HUES64 (cell line): ENCODE results near the gene PIAS4.

ENCODE experiments used
- H3K27ac ChIP-seq: 2 replicates; pipeline ENCODE4 v1.7.0; 2013; ENCODE audit warnings: low read depth, low read length, inconsistent platforms
- H3K27me3 ChIP-seq: 2 replicates; pipeline ENCODE4 v1.6.1; 2013; ENCODE audit warnings: mild to moderate bottlenecking, low read length; ENCODE audit not compliant: insufficient read depth
- H3K36me3 ChIP-seq: 2 replicates; pipeline ENCODE4 v1.6.1; 2013; ENCODE audit warnings: mild to moderate bottlenecking, low read length; ENCODE audit not compliant: insufficient read depth
- H3K4me1 ChIP-seq: 2 replicates; pipeline ENCODE4 v1.6.1; 2013; ENCODE audit warnings: mild to moderate bottlenecking, low read length, moderate library complexity; ENCODE audit not compliant: insufficient read depth
- H3K4me3 ChIP-seq: 2 replicates; pipeline ENCODE4 v1.5.1; 2013; ENCODE audit warnings: mild to moderate bottlenecking, low read length, moderate library complexity
- H3K9ac ChIP-seq: 2 replicates; pipeline ENCODE4 v1.6.1; 2013; ENCODE audit warnings: mild to moderate bottlenecking, low read depth, low read length
- H3K9me3 ChIP-seq: 2 replicates; pipeline ENCODE4 v1.6.1; 2013; ENCODE audit warnings: low read depth, low read length; ENCODE audit not compliant: insufficient read depth
- WGBS: fragments of 150-250, 120-280 bp; methylation state at CpG from one replicate; pipeline ENCODE4 v1.1.7; 2013; ENCODE audit warnings: missing lambda C conversion rate; 5-methylcytosine and 5-hydroxymethylcytosine counted together

PIAS4 gene

DNA sequence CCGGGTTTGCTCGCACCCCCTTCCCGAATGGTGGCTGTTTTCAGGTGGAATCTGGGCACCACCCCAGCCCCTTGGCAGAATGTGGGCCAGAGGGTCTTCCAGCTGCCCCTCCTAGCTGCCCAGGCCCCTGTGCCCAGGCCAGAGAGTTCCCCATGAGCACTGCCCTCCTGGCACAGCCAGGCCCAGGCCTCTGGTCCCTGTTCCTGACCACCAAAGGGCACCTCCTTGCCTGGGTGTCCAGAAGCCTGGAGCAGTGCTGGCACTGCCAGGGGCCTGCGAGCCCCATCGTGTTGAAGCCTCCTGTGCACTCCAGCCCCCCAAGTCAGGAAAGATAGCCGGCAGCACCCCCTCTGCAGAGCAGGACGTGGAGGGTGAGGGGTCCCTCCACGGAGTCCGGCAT, 23.4 kb downstream of the PIAS4 start:
- H3K4me3 ChIP-seq: no peak overlapping the region
- 84% methylated on average over 9 of the region's 9 CpGs for WGBS
- H3K9me3 ChIP-seq: no peaks in the 10 kb centered on the region
- H3K27me3 ChIP-seq: no peaks in the 10 kb centered on the region
- no peak overlapping the region for H3K27ac ChIP-seq
- no peaks in the 10 kb centered on the region for H3K4me1 ChIP-seq
- peaks cover 46% of the 10 kb centered on the region for H3K36me3 ChIP-seq
- no peak overlapping the region for H3K9ac ChIP-seq

DNA sequence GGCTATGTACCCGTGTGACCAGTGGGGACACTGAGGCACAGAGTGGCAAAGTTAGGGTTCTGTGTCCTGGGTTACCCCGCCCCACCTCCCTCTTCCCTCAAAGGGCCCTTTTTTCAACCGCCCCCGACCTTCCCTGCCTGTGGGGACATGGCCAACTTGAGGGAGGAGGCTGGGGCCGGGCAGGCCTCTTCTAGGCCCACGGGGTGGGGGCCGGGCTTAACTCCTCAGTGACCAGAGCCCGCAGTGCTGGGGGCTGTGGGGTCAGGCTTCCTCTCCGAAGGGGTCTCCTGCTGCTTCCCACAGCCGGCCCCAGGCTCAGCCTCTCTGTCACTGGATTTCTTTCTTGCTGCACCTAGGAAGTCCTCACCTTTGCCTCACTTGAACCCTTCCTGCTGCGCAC, 23.9 kb downstream of the PIAS4 start:
- Histone ChIP-seq H3K27me3 (no peaks in the 10 kb centered on the region), H3K4me3 (no peak overlapping the region), H3K4me1 (no peaks in the 10 kb centered on the region), H3K9me3 (no peaks in the 10 kb centered on the region), H3K27ac (no peak overlapping the region), H3K36me3 (peaks cover 49% of the 10 kb centered on the region), H3K9ac (no peak overlapping the region)
- WGBS: 90% methylated on average over 11 of the region's 11 CpGs

DNA sequence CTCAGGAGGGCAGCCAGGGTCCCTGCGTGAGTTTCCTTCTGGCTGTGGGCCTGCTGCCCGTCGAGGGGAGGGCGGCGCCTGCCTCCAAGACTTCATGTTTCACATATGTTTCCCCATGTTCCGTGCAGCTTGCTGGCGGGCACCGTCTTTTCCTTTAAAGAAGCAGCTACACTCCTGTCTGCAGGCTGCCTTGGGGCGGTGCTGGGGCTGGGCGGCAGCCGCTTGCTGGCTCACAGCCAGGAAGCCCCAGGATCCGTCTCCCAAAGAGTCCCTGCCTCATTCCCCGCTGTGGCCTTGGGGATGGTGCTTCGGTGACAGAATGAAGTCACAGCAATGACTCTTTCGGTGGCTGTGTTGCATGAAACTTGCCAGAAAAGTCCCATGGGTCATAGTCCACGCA, 24.9 kb downstream of the PIAS4 start:
- WGBS: 95% methylated on average over 16 of the region's 16 CpGs
- no peaks in the 10 kb centered on the region for H3K4me1 ChIP-seq
- no peak overlapping the region for H3K9ac ChIP-seq
- no peak overlapping the region for H3K27ac ChIP-seq
- H3K36me3 ChIP-seq: peaks cover 54% of the 10 kb centered on the region
- no peak overlapping the region for H3K4me3 ChIP-seq
- H3K9me3 ChIP-seq: no peaks in the 10 kb centered on the region
- H3K27me3 ChIP-seq: no peaks in the 10 kb centered on the region

DNA sequence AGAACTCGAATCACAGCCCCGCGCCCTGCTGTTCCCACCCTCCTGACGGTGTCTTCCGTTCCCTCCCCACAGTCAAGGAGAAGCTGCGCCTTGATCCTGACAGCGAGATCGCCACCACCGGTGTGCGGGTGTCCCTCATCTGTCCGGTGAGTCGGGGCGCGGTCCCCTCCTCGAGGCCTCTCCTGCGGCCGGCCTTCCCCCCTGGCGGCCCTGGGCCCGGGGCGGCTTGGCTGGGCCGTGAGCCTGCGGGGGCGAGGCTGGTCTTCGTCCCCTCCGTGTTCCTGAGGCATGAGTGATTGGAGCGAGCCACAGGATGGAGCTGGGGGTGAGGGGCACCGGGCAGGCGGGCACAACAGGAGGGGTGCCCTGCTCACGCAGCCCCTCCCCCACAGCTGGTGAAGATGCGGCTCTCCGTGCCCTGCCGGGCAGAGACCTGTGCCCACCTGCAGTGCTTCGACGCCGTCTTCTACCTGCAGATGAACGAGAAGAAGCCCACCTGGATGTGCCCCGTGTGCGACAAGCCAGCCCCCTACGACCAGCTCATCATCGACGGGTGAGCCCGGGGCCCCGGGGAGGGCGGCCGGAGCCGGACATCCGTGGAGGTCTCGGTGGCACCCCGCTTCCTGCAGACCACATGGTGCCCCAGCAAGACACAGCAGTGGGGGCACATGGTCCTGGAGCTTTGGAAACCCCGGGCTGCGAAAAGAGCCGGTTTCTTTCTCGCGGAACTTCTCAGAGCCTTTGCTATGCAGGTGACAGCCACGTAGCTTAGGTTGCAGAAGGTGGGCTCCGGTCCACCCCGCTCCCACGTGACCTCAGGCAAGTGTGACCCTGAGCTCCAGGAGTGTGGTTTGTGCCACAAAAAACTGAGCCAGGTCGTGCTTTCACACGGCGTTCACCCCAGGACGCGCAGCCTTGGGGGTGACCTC, 25.8 kb downstream of the PIAS4 start:
- H3K4me3 ChIP-seq: no peak overlapping the region
- peaks cover 58% of the 10 kb centered on the region for H3K36me3 ChIP-seq
- no peak overlapping the region for H3K9ac ChIP-seq
- no peak overlapping the region for H3K27ac ChIP-seq
- 91% methylated on average over 63 of the region's 63 CpGs for WGBS
- no peaks in the 10 kb centered on the region for H3K27me3 ChIP-seq
- no peaks in the 10 kb centered on the region for H3K4me1 ChIP-seq
- no peaks in the 10 kb centered on the region for H3K9me3 ChIP-seq

DNA sequence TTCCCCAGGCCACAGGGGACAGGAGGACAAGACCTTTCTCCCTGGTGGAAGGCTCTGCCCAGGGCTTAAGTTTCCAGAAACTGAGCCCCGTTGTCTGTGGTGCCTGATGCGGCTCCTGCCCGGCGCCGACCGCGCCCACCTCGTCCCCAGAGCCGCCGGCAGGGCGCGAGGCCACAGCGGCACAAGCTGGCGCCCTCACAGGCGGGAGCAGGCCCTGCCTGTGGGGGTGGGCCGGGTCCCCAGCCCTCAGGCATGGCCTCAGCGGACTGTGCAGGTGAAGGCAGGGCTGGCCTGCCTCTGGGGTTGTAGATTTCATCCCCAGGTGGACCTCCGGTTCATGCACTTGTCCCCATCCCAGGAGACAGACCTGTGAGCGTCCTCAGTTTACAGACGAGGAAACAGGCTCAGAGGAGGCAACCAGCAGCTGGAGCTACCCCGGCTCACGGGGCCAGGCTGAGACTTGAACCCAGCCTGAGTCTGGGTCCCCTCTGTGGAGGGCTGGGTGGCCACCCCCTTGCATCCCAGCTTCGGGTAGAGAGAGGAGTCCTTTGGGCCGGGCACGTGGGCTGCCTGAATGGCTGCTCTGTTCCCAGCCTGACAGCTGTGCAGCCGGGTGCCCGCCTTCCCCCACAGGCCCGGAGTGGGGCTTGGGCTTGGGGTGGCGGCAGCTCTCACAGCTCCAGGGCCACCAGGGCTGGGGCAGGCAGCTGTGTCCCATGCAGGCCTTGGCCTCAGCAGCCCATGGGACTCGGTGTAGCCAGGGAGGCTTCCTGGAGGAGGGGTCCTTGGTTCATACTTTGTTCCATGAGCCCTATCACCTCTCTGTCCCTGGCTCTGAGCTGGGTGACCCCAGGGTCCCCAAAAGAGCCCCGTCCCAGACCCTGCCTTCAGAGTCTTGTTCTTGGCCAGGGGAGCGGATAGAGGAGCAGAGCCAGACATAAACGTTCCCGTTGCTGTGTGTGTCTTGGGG, 26.8 kb downstream of the PIAS4 start:
- Histone ChIP-seq H3K27me3 (no peaks in the 10 kb centered on the region), H3K9me3 (no peaks in the 10 kb centered on the region), H3K4me3 (no peak overlapping the region), H3K9ac (no peak overlapping the region), H3K27ac (no peak overlapping the region), H3K4me1 (no peaks in the 10 kb centered on the region), H3K36me3 (peaks cover 52% of the 10 kb centered on the region)
- WGBS: 94% methylated on average over 34 of the region's 34 CpGs

DNA sequence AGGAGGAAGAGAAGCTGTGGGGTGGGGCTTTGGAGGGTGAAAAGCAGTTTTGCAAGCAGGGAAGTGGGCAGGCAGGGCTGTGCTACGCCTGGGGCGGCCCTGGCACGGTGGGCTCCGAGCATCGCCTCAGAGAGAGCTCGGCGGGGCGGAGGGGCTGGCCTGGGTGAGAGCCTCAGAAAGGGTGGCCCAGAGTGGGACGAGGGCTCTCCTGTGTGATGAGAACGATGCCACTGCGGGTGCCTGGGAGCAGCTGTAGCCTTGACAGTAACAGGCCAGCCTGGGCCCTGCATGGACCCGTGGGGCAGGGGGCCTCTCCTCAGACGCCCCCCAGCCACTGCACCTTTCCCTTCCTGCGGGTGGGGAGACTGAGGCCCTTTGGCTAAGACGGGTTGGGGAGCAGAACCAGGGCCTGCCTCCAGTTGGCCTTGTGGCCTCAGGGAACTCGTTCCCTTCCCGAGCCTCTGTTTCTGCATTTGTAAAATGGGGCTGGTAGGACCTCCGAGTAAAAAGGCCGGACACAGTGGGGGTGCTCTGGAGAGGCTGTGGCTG, 27.6 kb downstream of the PIAS4 start:
- no peak overlapping the region for H3K4me3 ChIP-seq
- H3K9ac ChIP-seq: no peak overlapping the region
- peaks cover 49% of the 10 kb centered on the region for H3K36me3 ChIP-seq
- no peaks in the 10 kb centered on the region for H3K27me3 ChIP-seq
- no peaks in the 10 kb centered on the region for H3K9me3 ChIP-seq
- no peak overlapping the region for H3K27ac ChIP-seq
- H3K4me1 ChIP-seq: no peaks in the 10 kb centered on the region
- 93% methylated on average over 19 of the region's 19 CpGs for WGBS

DNA sequence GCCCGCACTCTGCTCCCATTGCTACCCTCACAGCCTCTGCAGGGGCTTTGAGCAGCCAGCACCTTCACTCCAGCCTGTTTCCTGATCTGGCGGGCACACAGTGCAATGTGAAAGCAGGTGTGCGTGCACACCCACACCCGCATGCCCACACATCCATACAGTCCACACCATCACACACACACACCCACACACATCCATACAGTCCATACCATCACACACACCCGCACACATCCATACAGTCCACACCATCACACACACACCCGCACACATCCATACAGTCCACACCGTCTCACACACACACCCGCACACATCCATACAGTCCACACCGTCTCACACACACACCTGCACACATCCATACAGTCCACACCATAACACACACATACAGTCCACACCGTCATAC, 28.0 kb downstream of the PIAS4 start:
- Histone ChIP-seq H3K27me3 (no peaks in the 10 kb centered on the region), H3K4me1 (no peaks in the 10 kb centered on the region), H3K36me3 (peaks cover 49% of the 10 kb centered on the region), H3K4me3 (no peak overlapping the region), H3K9me3 (no peaks in the 10 kb centered on the region), H3K27ac (no peak overlapping the region), H3K9ac (no peak overlapping the region)
- 89% methylated on average over 10 of the region's 10 CpGs for WGBS

DNA sequence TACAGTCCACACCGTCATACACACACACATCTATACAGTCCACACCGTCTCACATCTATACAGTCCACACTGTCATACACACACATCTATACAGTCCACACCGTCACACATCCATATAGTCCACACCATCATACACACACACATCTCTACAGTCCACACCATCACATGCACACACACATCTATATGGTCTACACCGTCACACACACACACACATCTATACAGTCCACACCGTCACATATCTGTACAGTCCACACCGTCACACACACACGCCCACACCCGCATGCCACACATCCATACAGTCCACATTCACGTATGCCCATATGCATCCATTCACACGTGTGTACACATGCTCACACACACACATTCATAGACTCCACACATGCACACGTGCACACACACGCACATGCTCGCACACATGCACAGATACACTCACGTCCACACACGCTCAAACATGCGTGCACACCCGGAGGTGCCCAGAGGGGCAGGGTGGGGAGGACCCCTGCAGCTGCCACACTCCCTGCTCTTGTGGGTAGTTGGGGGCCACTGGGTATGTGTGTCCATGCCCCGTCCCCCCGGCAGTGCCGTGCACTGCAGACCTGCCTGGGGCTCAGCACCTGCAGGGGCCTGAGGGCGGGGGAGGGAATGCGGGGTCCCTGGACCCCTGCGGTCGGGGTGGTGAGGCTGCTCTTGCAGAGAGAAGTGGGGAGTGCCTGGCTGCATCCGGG, 29.2 kb downstream of the PIAS4 start:
- Histone ChIP-seq H3K36me3 (peaks cover 42% of the 10 kb centered on the region), H3K27ac (no peak overlapping the region)
- WGBS: 96% methylated on average over 25 of the region's 25 CpGs

DNA sequence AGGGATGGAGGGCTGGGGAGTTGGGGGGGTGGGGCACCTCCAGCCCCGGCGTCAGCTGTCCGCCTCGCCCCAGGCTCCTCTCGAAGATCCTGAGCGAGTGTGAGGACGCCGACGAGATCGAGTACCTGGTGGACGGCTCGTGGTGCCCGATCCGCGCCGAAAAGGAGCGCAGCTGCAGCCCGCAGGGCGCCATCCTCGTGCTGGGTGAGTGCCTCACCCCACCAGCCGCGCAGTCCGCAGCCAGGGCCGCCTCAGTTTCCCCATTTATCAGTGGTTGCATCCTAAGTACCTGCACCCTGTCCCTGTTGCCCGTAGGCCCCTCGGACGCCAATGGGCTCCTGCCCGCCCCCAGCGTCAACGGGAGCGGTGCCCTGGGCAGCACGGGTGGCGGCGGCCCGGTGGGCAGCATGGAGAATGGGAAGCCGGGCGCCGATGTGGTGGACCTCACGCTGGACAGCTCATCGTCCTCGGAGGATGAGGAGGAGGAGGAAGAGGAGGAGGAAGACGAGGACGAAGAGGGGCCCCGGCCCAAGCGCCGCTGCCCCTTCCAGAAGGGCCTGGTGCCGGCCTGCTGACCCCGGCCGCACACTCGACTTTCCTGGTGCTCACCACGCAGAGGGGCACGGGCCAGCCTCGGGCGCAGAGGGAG, 29.9 kb downstream of the PIAS4 start:
- Histone ChIP-seq H3K27me3 (no peaks in the 10 kb centered on the region), H3K9ac (no peak overlapping the region), H3K4me1 (no peaks in the 10 kb centered on the region), H3K9me3 (no peaks in the 10 kb centered on the region), H3K36me3 (peaks cover 38% of the 10 kb centered on the region), H3K27ac (no peak overlapping the region), H3K4me3 (no peak overlapping the region)
- WGBS: 95% methylated on average over 54 of the region's 54 CpGs

More for the DNA sequence above, 29.2 kb downstream of the PIAS4 start:
- Histone ChIP-seq H3K4me3 (no peak overlapping the region), H3K27me3 (no peaks in the 10 kb centered on the region), H3K4me1 (no peaks in the 10 kb centered on the region), H3K9me3 (no peaks in the 10 kb centered on the region), H3K9ac (no peak overlapping the region)

DNA sequence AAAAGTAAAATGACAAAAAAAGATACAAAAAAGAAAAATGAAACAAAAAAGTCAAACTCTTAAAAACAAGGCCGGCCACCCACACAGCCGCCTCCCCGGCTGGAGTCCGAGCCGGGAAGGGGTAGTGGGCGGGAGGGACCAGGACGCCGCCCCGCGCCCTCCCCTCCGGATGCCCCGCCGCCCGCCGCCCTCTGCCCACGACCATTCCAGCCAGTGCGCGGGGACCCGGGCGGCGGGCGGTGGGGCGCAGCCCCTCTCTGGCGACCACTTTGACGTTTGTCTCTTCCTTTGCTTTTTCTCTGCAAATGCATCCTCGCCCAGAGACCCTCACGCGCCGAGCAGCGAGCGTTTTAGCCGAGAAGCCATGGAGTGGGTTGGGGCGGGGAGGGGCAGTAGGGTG, 30.5 kb downstream of the PIAS4 start:
- H3K27me3 ChIP-seq: no peaks in the 10 kb centered on the region
- H3K36me3 ChIP-seq: peaks cover 33% of the 10 kb centered on the region
- H3K4me1 ChIP-seq: no peaks in the 10 kb centered on the region
- no peak overlapping the region for H3K9ac ChIP-seq
- 94% methylated on average over 33 of the region's 33 CpGs for WGBS
- no peaks in the 10 kb centered on the region for H3K9me3 ChIP-seq
- H3K27ac ChIP-seq: no peak overlapping the region
- no peak overlapping the region for H3K4me3 ChIP-seq
